Sigmoid colon (tissue), 7 donors: ENCODE results near the gene CELF1. TPM values are rescaled to one million over a fixed set of nuclear protein-coding genes. Genes with fewer than 3 reads are reported as not detected.

Experiments used
- DNase-seq: peaks from one replicate; pipeline ENCODE4 v3.0.0-alpha.2; 2019
- H3K27ac ChIP-seq, 4 donors: fragments of 200-600 bp; sonication (generic); one replicate each; pipeline ENCODE4 v1.5.1; 2016 to 2019; ENCODE audit warnings: mild to moderate bottlenecking in 1 of 4
- H3K27me3 ChIP-seq, 3 donors: fragments of 200-600 bp; sonication (generic); one replicate each; pipeline ENCODE4 v1.5.1; 2019; ENCODE audit warnings: mild to moderate bottlenecking in 1 of 3
- H3K36me3 ChIP-seq, 4 donors: fragments of 200-600 bp; sonication (generic); one replicate each; pipeline ENCODE4 v1.5.1; 2016 to 2019
- H3K4me1 ChIP-seq, 4 donors: fragments of 200-600 bp; sonication (generic); one replicate each; pipeline ENCODE4 v1.5.1; 2017 to 2019
- H3K4me3 ChIP-seq, 4 donors: fragments of 200-600 bp; sonication (generic); one replicate each; pipeline ENCODE4 v1.5.1; 2017 to 2019; ENCODE audit warnings: mild to moderate bottlenecking in 2 of 4, moderate library complexity in 1 of 4
- H3K9me3 ChIP-seq, 4 donors: fragments of 200-600 bp in 3 of 4; sonication (generic) in 3 of 4; one replicate each; pipeline versions ENCODE4 v1.5.1 to v1.6.1; 2013 to 2019
- CTCF ChIP-seq, 4 experiments: fragments of 450-650 bp in 3 of 4; fragments of 200-600 bp in 1 of 4; IDR thresholded peaks; one replicate each; pipeline ENCODE4 v1.5.1; 2016 to 2019; ENCODE audit warnings: antibody characterized with exemption in 4 of 4, mild to moderate bottlenecking in 3 of 4, moderate library complexity in 2 of 4
- EP300 ChIP-seq, 4 donors: sonication (generic); formaldehyde crosslinking; IDR thresholded peaks; one replicate each; pipeline ENCODE4 v1.6.1; 2017; ENCODE audit warnings: antibody characterized with exemption in 4 of 4
- POLR2A ChIP-seq, 2 donors: fragments of 450-650 bp; IDR thresholded peaks; one replicate each; pipeline ENCODE4 v1.6.1; 2016; ENCODE audit warnings: antibody characterized with exemption in 2 of 2, mild to moderate bottlenecking in 2 of 2, moderate library complexity in 2 of 2
- POLR2AphosphoS5 ChIP-seq, 4 donors: sonication (generic); formaldehyde crosslinking; IDR thresholded peaks; one replicate each; pipeline ENCODE4 v1.6.1; 2017; ENCODE audit warnings: antibody characterized with exemption in 4 of 4
- WGBS, 2 donors: extraction: QIAGEN DNeasy Blood & Tissue Kit; methylation state at CpG; one replicate each; pipeline ENCODE4 v1.1.7; 2013; 5-methylcytosine and 5-hydroxymethylcytosine counted together
- intact Hi-C: fragments of 100-400 bp; cut with DNase I; formaldehyde crosslinking; loops from one replicate; pipeline ENCODE4 v1.15.1; 2023
- polyA plus RNA-seq, 3 donors: library from polyadenylated mRNA; stranded (reverse); fragments of 200-250 nt; gene quantifications; one replicate each; pipeline ENCODE4 v1.2.3, GENCODE V29; 2013
- total RNA-seq, 4 donors: library from RNA; depleted of rRNA; stranded (reverse); fragments of >200 nt; gene quantifications; one replicate each; pipeline ENCODE4 v1.1.0, GENCODE V29; 2016
- donor health status: healthy with polysubstance abuse.
- donor health status: Bipolar disorder and iron deficiency.
- donor health status: healthy.

The CELF1 gene
- total and polyA plus RNA-seq, 7 donors, result 9.0 to 188 (median 87.2) TPM

- Histone ChIP-seq H3K4me3 (no peak overlapping the region), H3K27ac (no peak overlapping the region), H3K9me3 (no peaks in the 10 kb centered on the region), H3K27me3 (no peaks in the 10 kb centered on the region), H3K4me1 (peaks cover 0 to 59% (median 46%) of the 10 kb centered on the region in 4 donors), H3K36me3 (peaks cover 0 to 4% (median 0%) of the 10 kb centered on the region in 4 donors)
- no peak for DNase-seq
- intact Hi-C loops, result no loop called here
- TF ChIP-seq CTCF (IDR thresholded peaks at IDR 0.05), result no peak
- no peak for TF ChIP-seq EP300 (IDR thresholded peaks at IDR 0.05)
- TF ChIP-seq POLR2A (IDR thresholded peaks at IDR 0.05), result no peak
- TF ChIP-seq POLR2AphosphoS5 (IDR thresholded peaks at IDR 0.05), result no peak
- 83 to 89% methylated on average over 4 of the region's 4 CpGs for WGBS, 2 donors
These were observed 57.7 kb downstream of the CELF1 start for GRCh38 chr11:47495011-47495855.

GRCh38 chr11:47489395-47489755, 63.6 kb downstream of the CELF1 start:
- Histone ChIP-seq H3K4me3 (no peak overlapping the region), H3K27ac (no peak overlapping the region), H3K36me3 (peaks cover 12 to 32% (median 28%) of the 10 kb centered on the region in 4 donors), H3K9me3 (no peaks in the 10 kb centered on the region), H3K4me1 (peaks cover 0 to 22% (median 13%) of the 10 kb centered on the region in 4 donors), H3K27me3 (no peaks in the 10 kb centered on the region)
- DNase-seq, result no peak
- 60 to 79% methylated on average over 2 of the region's 2 CpGs for WGBS, 2 donors
- no peak for TF ChIP-seq POLR2A (IDR thresholded peaks at IDR 0.05)
- TF ChIP-seq CTCF (IDR thresholded peaks at IDR 0.05), result no peak
- no peak for TF ChIP-seq POLR2AphosphoS5 (IDR thresholded peaks at IDR 0.05)
- no peak for TF ChIP-seq EP300 (IDR thresholded peaks at IDR 0.05)
- intact Hi-C loops, result no loop called here

- Histone ChIP-seq H3K4me3 (no peak overlapping the region), H3K27ac (no peak overlapping the region), H3K9me3 (no peaks in the 10 kb centered on the region), H3K27me3 (no peaks in the 10 kb centered on the region), H3K36me3 (peaks cover 13 to 36% (median 34%) of the 10 kb centered on the region in 4 donors), H3K4me1 (peaks cover 0 to 22% (median 10%) of the 10 kb centered on the region in 4 donors)
- intact Hi-C loops, result no loop called here
- DNase-seq, result no peak
- no peak for TF ChIP-seq EP300 (IDR thresholded peaks at IDR 0.05)
- TF ChIP-seq POLR2A (IDR thresholded peaks at IDR 0.05), result no peak
- no peak for TF ChIP-seq CTCF (IDR thresholded peaks at IDR 0.05)
- TF ChIP-seq POLR2AphosphoS5 (IDR thresholded peaks at IDR 0.05), result no peak
- WGBS, 2 donors, result 21 to 64% methylated on average over 6 of the region's 6 CpGs
These were observed 64.1 kb downstream of the CELF1 start for GRCh38 chr11:47488674-47489394.

GRCh38 chr11:47488111-47488510, 64.8 kb downstream of the CELF1 start:
- Histone ChIP-seq H3K4me3 (no peak overlapping the region), H3K4me1 (peaks cover 0 to 22% (median 10%) of the 10 kb centered on the region in 4 donors), H3K27ac (no peak overlapping the region), H3K36me3 (peaks cover 20 to 44% (median 41%) of the 10 kb centered on the region in 4 donors), H3K27me3 (no peaks in the 10 kb centered on the region), H3K9me3 (no peaks in the 10 kb centered on the region)
- no peak for TF ChIP-seq EP300 (IDR thresholded peaks at IDR 0.05)
- TF ChIP-seq POLR2A (IDR thresholded peaks at IDR 0.05), result no peak
- no peak for TF ChIP-seq POLR2AphosphoS5 (IDR thresholded peaks at IDR 0.05)
- WGBS, 2 donors, result 25 to 69% methylated on average over 3 of the region's 3 CpGs
- intact Hi-C loops, result no loop called here
- no peak for DNase-seq

- TF ChIP-seq POLR2A (IDR thresholded peaks at IDR 0.05) (no peak), EP300 (IDR thresholded peaks at IDR 0.05) (no peak), CTCF (IDR thresholded peaks at IDR 0.05) (no peak), POLR2AphosphoS5 (IDR thresholded peaks at IDR 0.05) (no peak)
- Histone ChIP-seq H3K4me1 (peaks cover 0 to 22% (median 10%) of the 10 kb centered on the region in 4 donors), H3K27ac (no peak overlapping the region), H3K36me3 (peaks cover 24 to 50% (median 47%) of the 10 kb centered on the region in 4 donors), H3K9me3 (no peaks in the 10 kb centered on the region), H3K27me3 (no peaks in the 10 kb centered on the region), H3K4me3 (no peak overlapping the region)
- DNase-seq, result no peak
- 60 to 86% methylated on average over 2 of the region's 2 CpGs for WGBS, 2 donors
- intact Hi-C loops, result no loop called here
These were observed 65.5 kb downstream of the CELF1 start for GRCh38 chr11:47487421-47487820.
